Vagina (tissue), 2 donors: ENCODE measurements around the gene CPA2. TPM values are rescaled to one million over a fixed set of nuclear protein-coding genes. Genes with fewer than 3 reads are reported as not detected.
"Not testable (repeated sequence)": the region's sequence is repeated elsewhere in the genome, so short reads cannot be mapped to it uniquely, and the experiment has no call there.

ENCODE experiments used
- DNase-seq, 2 donors: peaks; one replicate each; pipeline ENCODE4 v3.0.0-alpha.2; 2017; ENCODE audit errors: extremely low spot score in 2 of 2
- H3K27ac ChIP-seq: fragments of 200-600 bp; sonication (generic); one replicate; pipeline ENCODE4 v1.5.1; 2019
- H3K27me3 ChIP-seq: fragments of 200-600 bp; sonication (generic); one replicate; pipeline ENCODE4 v1.5.1; 2019
- H3K36me3 ChIP-seq, 2 donors: fragments of 200-600 bp; sonication (generic); one replicate each; pipeline ENCODE4 v1.5.1; 2017 to 2019
- H3K4me1 ChIP-seq: fragments of 200-600 bp; sonication (generic); one replicate; pipeline ENCODE4 v1.5.1; 2019
- H3K4me3 ChIP-seq, 2 donors: fragments of 200-600 bp; sonication (generic); 1 replicate in 1 of 2; 2 replicates in 1 of 2; pipeline ENCODE4 v1.5.1; 2016 to 2019
- H3K9me3 ChIP-seq: fragments of 200-600 bp; sonication (generic); one replicate; pipeline ENCODE4 v1.5.1; 2019
- POLR2A ChIP-seq, 2 donors: fragments of 450-650 bp; IDR thresholded peaks; one replicate each; pipeline ENCODE4 v1.6.1; 2017; ENCODE audit warnings: antibody characterized with exemption in 2 of 2, mild to moderate bottlenecking in 2 of 2, moderate library complexity in 2 of 2
- POLR2AphosphoS5 ChIP-seq, 2 donors: sonication (generic); formaldehyde crosslinking; IDR thresholded peaks; one replicate each; pipeline ENCODE4 v1.9.0; 2017; ENCODE audit warnings: antibody characterized with exemption in 2 of 2, mild to moderate bottlenecking in 2 of 2, low read depth in 1 of 2; ENCODE audit not compliant: insufficient read depth in 1 of 2
- intact Hi-C: fragments of 100-400 bp; cut with DNase I; formaldehyde crosslinking; loops from one replicate; pipeline ENCODE4 v1.15.1; 2023
- total RNA-seq: library from RNA; depleted of rRNA; stranded (reverse); fragments of >200 nt; gene quantifications from one replicate; pipeline ENCODE4 v1.2.3, GENCODE V29; 2016
- TF ChIP-seq, protein P1 (sequence below), 3 experiments: fragments of 450-650 bp in 2 of 3; fragments of 200-600 bp in 1 of 3; sonication (generic) in 1 of 3; IDR thresholded peaks; one replicate each; pipeline ENCODE4 v1.5.1; 2017 to 2019; ENCODE audit warnings: antibody characterized with exemption in 3 of 3, mild to moderate bottlenecking in 2 of 3, moderate library complexity in 2 of 3

The CPA2 gene
- total RNA-seq, 1 donor from 2014 or later = not detected

DNA sequence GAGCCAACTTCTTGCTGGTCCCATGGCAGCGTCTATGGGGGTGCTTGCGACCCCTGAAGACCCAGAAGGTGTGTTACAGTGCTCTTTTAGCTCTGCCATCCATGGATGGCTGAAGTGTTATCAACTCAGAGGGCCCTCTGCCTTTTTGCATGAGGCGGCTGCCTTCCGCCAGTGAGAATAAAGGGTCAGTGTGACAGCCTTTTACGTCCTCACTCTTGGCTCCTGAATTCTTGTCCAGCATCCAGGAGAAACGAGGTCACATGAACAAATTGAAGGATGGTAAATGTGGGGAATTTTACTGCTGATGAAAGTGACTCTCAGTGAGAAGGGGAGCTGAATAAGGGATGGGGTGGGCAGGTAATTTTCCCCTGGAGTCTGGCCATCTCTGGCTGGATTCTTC, 34.9 kb upstream of the CPA2 start:
- no peak for DNase-seq
- Histone ChIP-seq H3K4me1 (peaks cover 22% of the 10 kb centered on the region), H3K27me3 (no peaks in the 10 kb centered on the region), H3K9me3 (no peaks in the 10 kb centered on the region), H3K27ac (no peak overlapping the region), H3K36me3 (no peaks in the 10 kb centered on the region), H3K4me3 (no peak overlapping the region)
- intact Hi-C loops = no loop called here
- TF ChIP-seq, protein P1, sequence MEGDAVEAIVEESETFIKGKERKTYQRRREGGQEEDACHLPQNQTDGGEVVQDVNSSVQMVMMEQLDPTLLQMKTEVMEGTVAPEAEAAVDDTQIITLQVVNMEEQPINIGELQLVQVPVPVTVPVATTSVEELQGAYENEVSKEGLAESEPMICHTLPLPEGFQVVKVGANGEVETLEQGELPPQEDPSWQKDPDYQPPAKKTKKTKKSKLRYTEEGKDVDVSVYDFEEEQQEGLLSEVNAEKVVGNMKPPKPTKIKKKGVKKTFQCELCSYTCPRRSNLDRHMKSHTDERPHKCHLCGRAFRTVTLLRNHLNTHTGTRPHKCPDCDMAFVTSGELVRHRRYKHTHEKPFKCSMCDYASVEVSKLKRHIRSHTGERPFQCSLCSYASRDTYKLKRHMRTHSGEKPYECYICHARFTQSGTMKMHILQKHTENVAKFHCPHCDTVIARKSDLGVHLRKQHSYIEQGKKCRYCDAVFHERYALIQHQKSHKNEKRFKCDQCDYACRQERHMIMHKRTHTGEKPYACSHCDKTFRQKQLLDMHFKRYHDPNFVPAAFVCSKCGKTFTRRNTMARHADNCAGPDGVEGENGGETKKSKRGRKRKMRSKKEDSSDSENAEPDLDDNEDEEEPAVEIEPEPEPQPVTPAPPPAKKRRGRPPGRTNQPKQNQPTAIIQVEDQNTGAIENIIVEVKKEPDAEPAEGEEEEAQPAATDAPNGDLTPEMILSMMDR (IDR thresholded peaks at IDR 0.05) = no peak
- no peak for TF ChIP-seq POLR2AphosphoS5 (IDR thresholded peaks at IDR 0.05; ENCODE audit: insufficient read depth in 1 of 2, low read depth in 1 of 2)
- TF ChIP-seq POLR2A (IDR thresholded peaks at IDR 0.05) = no peak

DNA sequence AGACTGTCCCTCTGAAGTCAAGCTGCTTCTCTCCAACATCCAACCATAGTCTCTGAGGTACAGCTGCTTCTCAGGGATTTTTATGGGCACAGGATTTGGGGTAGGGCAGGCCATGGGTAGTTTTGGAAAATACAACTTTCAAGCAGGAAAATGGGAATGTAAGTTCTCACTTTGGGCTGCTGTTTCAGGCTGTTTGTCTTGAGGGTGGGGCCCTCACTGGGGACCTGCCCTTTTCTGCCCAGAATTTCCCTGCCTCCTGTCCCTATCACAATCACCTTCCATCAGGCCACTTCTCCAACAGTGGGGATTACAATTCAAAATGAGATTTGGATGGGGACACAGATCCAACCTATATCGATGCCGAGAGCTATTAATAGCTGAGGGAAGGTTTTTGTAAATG, 34.5 kb upstream of the CPA2 start:
- Histone ChIP-seq H3K4me1 (peaks cover 22% of the 10 kb centered on the region), H3K27ac (no peak overlapping the region), H3K27me3 (no peaks in the 10 kb centered on the region), H3K9me3 (no peaks in the 10 kb centered on the region), H3K36me3 (no peaks in the 10 kb centered on the region), H3K4me3 (no peak overlapping the region)
- intact Hi-C loops = no loop called here
- TF ChIP-seq POLR2AphosphoS5 (IDR thresholded peaks at IDR 0.05; ENCODE audit: insufficient read depth in 1 of 2, low read depth in 1 of 2) (no peak), POLR2A (IDR thresholded peaks at IDR 0.05) (no peak)
- TF ChIP-seq, protein P1 (IDR thresholded peaks at IDR 0.05) = no peak
- no peak for DNase-seq

DNA sequence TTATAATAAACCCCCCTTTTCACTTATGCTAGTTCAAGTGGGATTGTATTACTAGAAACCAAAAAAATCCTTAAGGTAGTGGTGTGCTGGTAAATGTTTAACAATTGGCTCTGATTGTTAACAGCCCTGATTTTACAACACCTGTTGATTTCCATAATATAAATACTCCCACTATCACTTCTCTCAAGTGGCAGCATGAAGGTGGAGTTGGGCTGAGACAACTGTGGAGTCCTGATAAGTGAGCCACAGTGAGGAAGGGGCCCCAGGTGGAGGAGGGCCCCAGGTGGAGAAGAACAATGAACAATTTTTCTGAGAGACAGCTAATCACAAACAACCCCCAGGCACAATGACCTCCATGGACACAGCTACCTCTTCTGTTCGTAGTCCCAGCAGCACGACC, 32.6 kb upstream of the CPA2 start:
- Histone ChIP-seq H3K4me1 (peaks cover 5% of the 10 kb centered on the region), H3K9me3 (no peaks in the 10 kb centered on the region), H3K36me3 (no peaks in the 10 kb centered on the region), H3K27ac (no peak overlapping the region), H3K4me3 (no peak overlapping the region), H3K27me3 (no peaks in the 10 kb centered on the region)
- TF ChIP-seq POLR2A (IDR thresholded peaks at IDR 0.05) = no peak
- TF ChIP-seq POLR2AphosphoS5 (IDR thresholded peaks at IDR 0.05; ENCODE audit: insufficient read depth in 1 of 2, low read depth in 1 of 2) = no peak
- TF ChIP-seq, protein P1 (IDR thresholded peaks at IDR 0.05) = no peak
- no peak for DNase-seq
- intact Hi-C loops = no loop called here

DNA sequence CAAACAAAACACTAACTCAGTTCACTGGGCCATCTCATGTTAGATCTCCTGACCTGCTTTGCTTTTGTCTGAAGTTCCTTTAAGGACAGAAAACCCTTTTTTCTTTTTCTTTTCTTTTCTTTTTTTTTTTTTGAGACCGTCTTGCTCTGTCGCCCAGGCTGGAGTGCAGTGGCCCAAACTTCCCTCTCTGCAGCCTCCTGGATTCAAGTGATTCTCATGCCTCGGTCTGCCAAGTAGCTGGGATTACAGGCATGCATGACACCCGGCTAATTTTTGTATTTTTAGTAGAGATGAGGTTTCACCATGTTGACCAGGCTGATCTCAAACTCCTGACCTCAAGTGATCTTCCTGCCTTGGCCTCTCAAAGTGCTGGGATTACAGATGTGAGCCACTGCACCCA, 30.3 kb upstream of the CPA2 start:
- intact Hi-C loops, H3K27me3 ChIP-seq, DNase-seq, H3K27ac ChIP-seq, H3K4me1 ChIP-seq, H3K36me3 ChIP-seq, H3K4me3 ChIP-seq, H3K9me3 ChIP-seq: not testable (repeated sequence)

DNA sequence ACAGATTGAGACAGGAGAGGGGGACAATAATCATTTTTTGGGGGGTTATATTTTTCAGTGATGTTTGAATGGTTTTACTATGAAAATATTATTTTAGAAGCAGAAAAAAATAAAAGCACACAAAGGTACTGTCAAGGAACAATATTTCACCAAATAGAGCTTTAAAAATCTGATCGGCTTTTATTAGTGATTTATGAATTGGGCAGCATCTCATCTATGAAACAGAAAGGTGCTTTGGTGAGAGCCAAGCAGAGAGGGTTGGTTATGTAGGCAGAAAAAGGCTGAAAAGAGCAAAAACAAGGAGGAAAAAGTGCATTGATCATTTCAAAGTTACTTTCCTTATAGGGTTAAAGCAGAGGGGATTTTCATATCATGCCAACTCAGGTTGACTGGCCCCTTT, 26.4 kb upstream of the CPA2 start:
- Histone ChIP-seq H3K27ac (no peak overlapping the region), H3K4me3 (no peak overlapping the region), H3K9me3 (no peaks in the 10 kb centered on the region), H3K27me3 (no peaks in the 10 kb centered on the region), H3K4me1 (peaks cover 9% of the 10 kb centered on the region), H3K36me3 (no peaks in the 10 kb centered on the region)
- TF ChIP-seq POLR2A (IDR thresholded peaks at IDR 0.05) (no peak), POLR2AphosphoS5 (IDR thresholded peaks at IDR 0.05; ENCODE audit: insufficient read depth in 1 of 2, low read depth in 1 of 2) (no peak)
- TF ChIP-seq, protein P1 (IDR thresholded peaks at IDR 0.05) = no peak
- no peak for DNase-seq
- intact Hi-C loops = no loop called here
